SJCRH30 (cell line): ENCODE results near the gene PHYH. TPM values are rescaled to one million over a fixed set of nuclear protein-coding genes. Genes with fewer than 3 reads are reported as not detected.

Source experiments
- DNase-seq, 2 experiments: peaks; one replicate each; pipeline ENCODE4 v3.0.0-alpha.2; 2015 to 2020
- H3K27ac ChIP-seq: fragments of 250-450 bp; sonication (Bioruptor Pico); 2 replicates; pipeline ENCODE4 v1.5.1; 2020; ENCODE audit warnings: mild to moderate bottlenecking, moderate library complexity
- H3K27me3 ChIP-seq: fragments of 250-450 bp; sonication (Bioruptor Pico); 2 replicates; pipeline ENCODE4 v1.5.1; 2020; ENCODE audit warnings: mild to moderate bottlenecking, moderate library complexity
- H3K36me3 ChIP-seq: fragments of 250-450 bp; sonication (Bioruptor Pico); 2 replicates; pipeline ENCODE4 v1.5.1; 2020; ENCODE audit warnings: mild to moderate bottlenecking, moderate library complexity
- H3K4me1 ChIP-seq: fragments of 250-450 bp; sonication (Bioruptor Pico); 2 replicates; pipeline ENCODE4 v1.5.1; 2020; ENCODE audit warnings: mild to moderate bottlenecking, moderate library complexity
- H3K4me3 ChIP-seq: fragments of 250-450 bp; sonication (Bioruptor Pico); 2 replicates; pipeline ENCODE4 v1.5.1; 2020; ENCODE audit warnings: mild to moderate bottlenecking, moderate library complexity
- H3K9me3 ChIP-seq: fragments of 250-450 bp; sonication (Bioruptor Pico); replicated peaks from 2 replicates; pipeline ENCODE4 v1.5.1; 2020; ENCODE audit warnings: mild to moderate bottlenecking, moderate library complexity
- total RNA-seq: library from RNA; depleted of rRNA; stranded (reverse); fragments of >200 nt; shearing (Covaris generic); gene quantifications from 2 replicates; pipeline ENCODE4 v1.2.3, GENCODE V29; 2014; rRNA removed

PHYH gene
- 12.8 and 14.1 TPM in 2 replicates for total RNA-seq

GRCh38 chr10:13299437-13300287 is at the start of gene PHYH:
PHYH (minus strand) TSS chr10:13300064; CDS start chr10:13300042, 22 bp downstream.
- Histone ChIP-seq H3K36me3 (no peaks in the 10 kb centered on the region), H3K4me1 (0 out of 2 replicates have a peak, but pooled peaks cover 2% of the 10 kb centered on the region), H3K9me3 (no peaks in the 10 kb centered on the region), H3K4me3 (peak within 1 kb of the TSS; percentile 90), H3K27ac (peak within 1 kb of the TSS; percentile 86), H3K27me3 (no peaks in the 10 kb centered on the region)
- peak; percentile 83 for DNase-seq

- H3K27me3 ChIP-seq = no peaks in the 10 kb centered on the region
- peaks cover 6% of the 10 kb centered on the region; the same call in 1 of the 2 replicates for H3K36me3 ChIP-seq
- peak within 1 kb of the TSS; percentile 94 for H3K27ac ChIP-seq
- no peaks in the 10 kb centered on the region for H3K9me3 ChIP-seq
- peaks cover 8% of the 10 kb centered on the region; the same call in 1 of the 2 replicates for H3K4me1 ChIP-seq
- DNase-seq = peak; percentile 82 to 83
- H3K4me3 ChIP-seq = peak within 1 kb of the TSS; percentile 72
Observed at GRCh38 chr10:13348216-13349017, 48.6 kb upstream of the PHYH start, which contains the start of gene SEPHS1. SEPHS1 (minus strand) TSS chr10:13348293; CDS start chr10:13344950, 3,343 bp downstream.

GRCh38 chr10:13347500-13348156 is 47.8 kb upstream of the PHYH start:
- peaks cover 13% of the 10 kb centered on the region; the same call in 1 of the 2 replicates for H3K36me3 ChIP-seq
- peak overlapping the region; percentile 72 for H3K4me3 ChIP-seq
- peak overlapping the region; percentile 94; the same call in 1 of the 2 replicates for H3K27ac ChIP-seq
- no peaks in the 10 kb centered on the region for H3K27me3 ChIP-seq
- no peaks in the 10 kb centered on the region for H3K9me3 ChIP-seq
- peak; percentile 67 to 72 for DNase-seq
- peaks cover 8% of the 10 kb centered on the region; the same call in 1 of the 2 replicates for H3K4me1 ChIP-seq

- Histone ChIP-seq H3K27ac (peak overlapping the region; percentile 74), H3K36me3 (peaks cover 15% of the 10 kb centered on the region; the same call in 1 of the 2 replicates), H3K9me3 (no peaks in the 10 kb centered on the region), H3K4me3 (peak overlapping the region; percentile 72), H3K27me3 (no peaks in the 10 kb centered on the region), H3K4me1 (peaks cover 8% of the 10 kb centered on the region; the same call in 1 of the 2 replicates)
- DNase-seq = peak; percentile 10 to 27
Observed at GRCh38 chr10:13347043-13347499, 47.2 kb upstream of the PHYH start.

GRCh38 chr10:13346283-13347042 is 46.6 kb upstream of the PHYH start:
- Histone ChIP-seq H3K27ac (peak overlapping the region; percentile 74), H3K4me3 (peak overlapping the region; percentile 72), H3K36me3 (peaks cover 15% of the 10 kb centered on the region; the same call in 1 of the 2 replicates), H3K27me3 (no peaks in the 10 kb centered on the region), H3K9me3 (no peaks in the 10 kb centered on the region), H3K4me1 (peaks cover 8% of the 10 kb centered on the region; the same call in 1 of the 2 replicates)
- peak in 1 of 2 experiments; percentile 19 for DNase-seq

GRCh38 chr10:13340626-13341376 is 40.9 kb upstream of the PHYH start:
- H3K36me3 ChIP-seq = peaks cover 46% of the 10 kb centered on the region
- no peak overlapping the region for H3K4me3 ChIP-seq
- no peak for DNase-seq
- no peaks in the 10 kb centered on the region for H3K9me3 ChIP-seq
- H3K27ac ChIP-seq = no peak overlapping the region
- H3K4me1 ChIP-seq = peaks cover 6% of the 10 kb centered on the region
- H3K27me3 ChIP-seq = no peaks in the 10 kb centered on the region

- peaks cover 6% of the 10 kb centered on the region; the same call in 1 of the 2 replicates for H3K4me1 ChIP-seq
- no peak overlapping the region for H3K27ac ChIP-seq
- H3K36me3 ChIP-seq = peaks cover 48% of the 10 kb centered on the region
- no peaks in the 10 kb centered on the region for H3K9me3 ChIP-seq
- no peak for DNase-seq
- H3K4me3 ChIP-seq = no peak overlapping the region
- H3K27me3 ChIP-seq = no peaks in the 10 kb centered on the region
Observed at GRCh38 chr10:13340068-13340467, 40.2 kb upstream of the PHYH start.

- no peak for DNase-seq
- Histone ChIP-seq H3K27me3 (no peaks in the 10 kb centered on the region), H3K4me1 (peaks cover 6% of the 10 kb centered on the region; the same call in 1 of the 2 replicates), H3K4me3 (no peak overlapping the region), H3K27ac (no peak overlapping the region), H3K9me3 (no peaks in the 10 kb centered on the region), H3K36me3 (peaks cover 48% of the 10 kb centered on the region)
Observed at GRCh38 chr10:13338390-13339110, 38.7 kb upstream of the PHYH start.

GRCh38 chr10:13337827-13338196 is 37.9 kb upstream of the PHYH start:
- Histone ChIP-seq H3K27me3 (no peaks in the 10 kb centered on the region), H3K9me3 (no peaks in the 10 kb centered on the region), H3K4me1 (peaks cover 6% of the 10 kb centered on the region; the same call in 1 of the 2 replicates), H3K27ac (no peak overlapping the region), H3K4me3 (no peak overlapping the region), H3K36me3 (peaks cover 46% of the 10 kb centered on the region)
- DNase-seq = peak; percentile 7 to 30

GRCh38 chr10:13337128-13337826 is 37.4 kb upstream of the PHYH start:
- DNase-seq = peak; percentile 22 to 37
- no peak overlapping the region for H3K27ac ChIP-seq
- peaks cover 44% of the 10 kb centered on the region for H3K36me3 ChIP-seq

GRCh38 chr10:13335881-13336280 is 36.0 kb upstream of the PHYH start:
- Histone ChIP-seq H3K9me3 (no peaks in the 10 kb centered on the region), H3K36me3 (peaks cover 58% of the 10 kb centered on the region), H3K27me3 (no peaks in the 10 kb centered on the region), H3K27ac (no peak overlapping the region), H3K4me3 (no peak overlapping the region), H3K4me1 (peaks cover 6% of the 10 kb centered on the region; the same call in 1 of the 2 replicates)
- DNase-seq = no peak

More at GRCh38 chr10:13337128-13337826, 37.4 kb upstream of the PHYH start:
- H3K9me3 ChIP-seq = no peaks in the 10 kb centered on the region
- no peaks in the 10 kb centered on the region for H3K27me3 ChIP-seq
- H3K4me3 ChIP-seq = no peak overlapping the region
- H3K4me1 ChIP-seq = peaks cover 6% of the 10 kb centered on the region; the same call in 1 of the 2 replicates

GRCh38 chr10:13334556-13334955 is 34.7 kb upstream of the PHYH start:
- no peak overlapping the region for H3K4me3 ChIP-seq
- DNase-seq = no peak
- H3K36me3 ChIP-seq = peaks cover 63% of the 10 kb centered on the region

More at GRCh38 chr10:13334556-13334955, 34.7 kb upstream of the PHYH start:
- H3K4me1 ChIP-seq = peaks cover 6% of the 10 kb centered on the region; the same call in 1 of the 2 replicates
- no peaks in the 10 kb centered on the region for H3K9me3 ChIP-seq
- H3K27me3 ChIP-seq = no peaks in the 10 kb centered on the region
- H3K27ac ChIP-seq = no peak overlapping the region
